CD4-positive, alpha-beta T cell treated with Interleukin-15 for 1 hour (primary cell): ENCODE data around the gene CTSL.
"Not testable (repeated sequence)": the region's sequence is repeated elsewhere in the genome, so short reads cannot be mapped to it uniquely, and the experiment has no call there.

Source experiments
- DNase-seq: peaks from one replicate; pipeline ENCODE4 v3.0.0-alpha.2; 2020

The CTSL gene

DNA sequence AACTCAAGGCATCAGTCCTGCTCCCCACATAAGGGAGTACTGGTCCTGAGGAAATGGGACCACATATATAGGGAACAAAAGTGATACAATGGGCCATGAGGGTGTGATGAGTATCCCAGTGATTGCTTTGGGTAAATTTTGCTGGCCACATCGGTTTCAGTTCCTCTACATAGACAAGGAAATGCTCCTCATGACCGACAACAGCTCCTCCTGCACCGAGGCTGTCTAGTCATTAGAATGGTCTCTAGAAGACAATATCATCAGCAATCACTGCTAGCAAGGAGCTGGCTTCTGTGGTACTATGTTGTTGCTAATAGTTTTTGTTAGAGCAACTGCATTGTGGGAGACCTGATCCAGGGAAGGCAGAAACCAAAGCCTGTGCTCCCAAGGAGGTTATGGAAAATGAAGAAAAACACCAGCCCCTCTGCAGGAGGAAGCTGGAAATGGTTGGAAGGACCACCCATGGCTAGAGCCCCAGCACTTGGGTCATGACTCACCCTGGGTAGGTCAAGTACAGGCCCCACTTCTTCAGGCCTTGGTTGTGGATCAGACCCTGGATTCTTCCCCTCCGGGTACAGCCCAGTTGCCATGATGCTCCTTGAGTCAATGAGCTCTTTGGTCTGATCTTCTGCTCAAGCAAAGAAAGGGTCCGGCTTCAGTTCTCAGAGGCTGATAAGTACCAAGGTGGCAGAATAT, 3.4 kb upstream of the CTSL start:
- DNase-seq: peak; percentile 56

DNA sequence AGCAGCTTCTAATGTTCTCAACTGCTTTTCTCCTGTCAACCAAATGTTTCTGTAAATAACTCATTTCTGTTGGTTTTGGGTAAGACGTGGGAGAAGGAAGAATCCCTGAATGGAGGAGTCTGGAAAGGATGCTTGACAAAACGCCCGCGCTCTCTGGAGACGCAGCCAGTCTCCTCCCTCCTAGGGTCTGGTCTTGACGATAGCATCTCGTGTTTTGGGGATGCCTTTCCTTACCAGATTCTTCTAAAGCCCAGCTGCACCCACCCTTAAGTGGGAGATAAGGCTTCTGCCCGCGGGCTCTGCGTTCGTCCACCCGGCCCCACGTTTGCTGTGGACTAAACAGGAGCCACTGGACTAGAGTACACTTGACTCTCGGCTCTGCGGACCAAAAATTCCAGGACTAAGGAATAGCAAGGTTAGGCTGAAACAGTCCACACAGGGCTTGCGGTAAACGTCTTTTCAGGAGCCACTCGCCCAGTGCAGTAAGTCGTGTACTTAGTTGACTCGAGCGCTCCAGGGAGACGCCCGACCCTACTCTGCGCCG, 491 bp upstream of the CTSL start:
- no peak for DNase-seq

DNA sequence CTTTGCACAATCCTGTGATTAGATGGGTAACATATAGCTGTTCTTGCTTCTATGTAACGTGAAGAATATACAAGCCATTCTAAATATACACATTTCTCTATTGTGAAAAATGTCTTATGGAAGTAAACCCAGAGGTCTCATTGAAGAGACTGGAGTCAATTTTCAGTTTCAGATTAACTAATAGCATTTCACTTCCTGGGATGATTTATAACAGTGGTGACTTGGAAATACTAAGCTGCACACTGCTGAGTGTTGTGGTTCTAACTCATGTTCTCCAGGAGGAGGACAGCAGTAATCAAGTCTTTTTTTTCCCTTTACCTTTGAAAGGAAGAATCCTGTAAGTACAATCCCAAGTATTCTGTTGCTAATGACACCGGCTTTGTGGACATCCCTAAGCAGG, 3.3 kb downstream of the CTSL start:
- DNase-seq: no peak

DNA sequence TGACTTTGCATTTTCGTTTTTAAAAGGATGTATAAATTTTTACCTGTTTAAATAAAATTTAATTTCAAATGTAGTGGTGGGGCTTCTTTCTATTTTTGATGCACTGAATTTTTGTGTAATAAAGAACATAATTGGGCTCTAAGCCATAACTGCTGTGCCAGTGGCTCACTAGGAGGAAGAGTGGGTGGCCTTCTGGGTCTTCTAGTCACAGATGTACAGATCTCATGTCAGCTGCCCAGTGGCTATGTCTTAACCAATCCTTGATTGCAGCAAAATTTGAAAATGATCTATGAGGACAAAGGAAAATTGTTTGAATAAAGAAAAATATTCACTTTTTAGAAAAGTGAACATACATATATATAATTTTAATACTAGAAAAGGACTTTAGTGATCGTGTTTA, 5.4 kb downstream of the CTSL start:
- DNase-seq: no peak

DNA sequence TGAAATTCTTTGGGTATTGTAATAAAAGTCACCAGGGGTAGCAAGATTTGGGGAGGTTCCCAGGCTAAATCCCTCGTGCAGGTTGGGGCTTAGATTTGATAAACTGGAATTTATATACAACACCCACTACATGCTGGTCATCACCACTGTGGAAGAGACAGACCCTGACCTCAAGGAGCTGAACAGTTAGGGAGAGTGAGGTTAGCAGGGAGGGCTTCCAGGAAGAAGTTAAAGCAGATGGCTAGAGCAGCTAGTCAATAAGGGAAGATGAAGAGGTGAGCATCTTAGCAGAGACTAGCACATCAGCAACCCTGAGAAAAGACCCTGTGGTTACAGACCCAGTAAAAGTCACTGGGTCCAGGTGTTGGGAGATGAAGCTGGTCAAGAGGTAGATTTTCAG, 6.4 kb downstream of the CTSL start:
- DNase-seq: no peak

DNA sequence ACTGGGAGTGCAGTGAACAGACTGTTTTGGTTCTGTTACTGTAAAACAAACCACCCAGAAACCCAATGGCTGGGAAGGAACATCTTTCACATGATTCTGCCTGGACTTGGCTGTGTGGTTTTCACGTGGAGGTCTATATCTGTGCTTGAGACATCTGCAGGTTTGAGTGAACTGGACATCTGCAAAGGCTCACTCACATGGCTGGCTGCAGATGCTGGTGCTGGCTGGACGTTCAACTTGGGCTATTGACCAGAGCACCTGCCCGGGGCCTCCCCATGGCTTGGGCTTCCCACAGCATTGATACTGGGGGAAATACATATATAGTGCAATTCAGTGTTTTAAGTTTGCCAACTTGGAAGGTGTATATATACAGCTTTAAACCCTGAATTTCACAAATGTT, 6.8 kb downstream of the CTSL start:
- no peak for DNase-seq

DNA sequence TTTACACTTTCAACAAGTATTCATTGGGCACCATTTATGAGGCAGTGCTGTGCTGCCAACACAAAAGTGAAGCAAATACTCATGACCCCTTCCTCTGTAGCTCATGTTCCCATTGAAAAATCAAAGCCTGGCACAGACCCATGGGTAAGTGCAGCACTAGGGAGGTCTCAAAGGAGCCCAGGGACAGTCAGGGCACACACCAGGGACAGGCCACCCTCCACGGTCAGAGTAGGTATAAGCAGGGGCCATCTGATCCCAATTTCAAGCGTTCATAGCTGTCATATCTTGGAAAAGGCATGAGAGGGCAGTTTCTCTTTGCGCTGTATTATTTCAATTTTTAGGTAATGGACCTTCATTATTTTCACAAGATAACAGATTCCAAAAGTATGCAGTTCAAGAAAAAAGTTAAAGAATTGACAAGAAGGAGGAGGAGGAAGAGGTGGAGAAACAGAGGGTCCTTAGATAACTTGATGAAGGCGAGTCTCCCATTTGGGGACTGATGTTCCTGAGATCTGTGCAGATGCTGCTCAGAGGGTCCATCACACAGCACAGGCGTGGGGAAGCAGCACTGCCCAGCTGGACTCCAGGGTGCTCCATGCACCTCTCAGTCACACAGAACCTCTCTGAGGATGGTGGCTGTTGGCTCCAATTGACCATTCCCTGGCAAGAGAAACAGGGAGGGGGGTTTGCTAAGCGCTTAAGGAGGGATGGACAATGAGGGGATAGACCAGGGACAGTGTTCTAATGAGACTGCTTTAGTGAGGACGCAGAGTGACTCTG, 7.5 kb downstream of the CTSL start:
- no peak for DNase-seq

DNA sequence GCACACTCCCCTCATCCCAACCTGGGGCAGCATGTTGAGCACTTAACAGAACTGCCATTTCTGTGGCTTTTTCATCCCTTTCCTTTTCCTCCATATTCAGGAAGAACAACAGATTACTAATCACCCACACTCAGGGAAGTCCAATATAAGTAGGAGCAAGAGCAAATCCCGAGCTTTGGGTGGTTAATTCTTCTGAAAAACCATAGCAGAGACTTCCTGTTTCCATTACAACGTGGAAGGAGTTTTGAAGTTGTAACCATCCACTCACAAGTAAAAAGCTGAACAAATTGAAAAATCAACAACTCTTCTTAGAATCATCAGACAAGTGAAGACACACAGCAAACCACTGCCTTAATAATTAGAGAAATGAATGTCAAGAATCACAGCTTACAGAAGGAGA, 8.2 kb downstream of the CTSL start:
- no peak for DNase-seq

DNA sequence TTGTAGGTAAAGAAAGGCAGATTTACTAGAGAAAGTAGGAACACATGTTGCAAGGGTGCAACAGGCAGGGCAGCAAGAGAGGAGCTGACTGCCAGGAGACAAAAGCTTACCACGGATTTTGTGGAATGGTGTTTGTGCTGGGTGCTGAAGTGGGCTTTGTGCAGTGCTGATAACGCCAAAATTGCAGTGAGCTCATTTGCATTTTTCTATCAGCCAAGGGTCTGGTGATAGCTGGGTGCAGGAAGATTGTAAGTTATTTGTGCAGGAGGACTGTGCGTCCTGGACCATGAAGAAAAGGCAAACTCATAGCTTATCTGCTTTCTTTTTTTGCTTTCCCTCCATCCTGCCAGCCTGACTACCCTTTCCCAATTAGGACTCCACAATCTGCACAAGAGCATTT, 13.6 kb downstream of the CTSL start:
- no peak for DNase-seq

DNA sequence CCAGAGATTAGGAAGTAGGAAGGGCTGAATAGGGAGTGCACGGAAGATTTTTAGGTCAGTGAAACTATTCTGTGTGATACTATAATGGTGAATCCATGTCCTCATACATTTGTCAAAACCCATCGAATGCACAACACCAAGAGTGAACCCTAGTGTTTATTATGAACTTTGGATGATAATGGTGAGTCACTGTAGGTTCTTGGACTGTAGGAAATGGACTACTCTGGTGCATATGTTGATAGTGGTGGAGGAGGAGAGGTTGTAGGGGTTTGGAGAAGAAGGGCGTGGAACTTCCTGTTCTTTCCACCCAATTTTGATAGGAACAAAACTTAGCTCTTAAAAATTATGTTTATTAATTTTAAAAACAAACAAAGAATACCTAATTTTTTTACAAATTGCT, 14.3 kb downstream of the CTSL start:
- DNase-seq: no peak

DNA sequence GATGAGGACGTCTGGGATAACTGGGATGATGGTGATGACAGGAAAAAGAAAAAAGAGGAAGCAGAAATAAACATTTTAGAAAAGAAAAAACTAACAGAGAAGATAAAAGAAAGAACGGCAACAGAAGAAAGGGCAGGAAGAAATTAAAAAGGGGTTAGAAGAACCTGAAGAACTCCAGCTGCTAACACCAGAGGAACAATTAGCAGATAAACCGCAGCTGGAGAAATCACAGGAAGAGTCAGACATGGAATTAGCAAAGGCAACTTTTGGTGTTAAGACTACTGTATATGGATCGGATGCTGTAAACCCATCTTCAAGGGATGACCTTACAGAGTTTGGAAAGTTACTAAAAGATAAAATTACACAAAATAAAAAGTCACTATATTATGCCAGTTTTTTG, 15.4 kb downstream of the CTSL start:
- no peak for DNase-seq

DNA sequence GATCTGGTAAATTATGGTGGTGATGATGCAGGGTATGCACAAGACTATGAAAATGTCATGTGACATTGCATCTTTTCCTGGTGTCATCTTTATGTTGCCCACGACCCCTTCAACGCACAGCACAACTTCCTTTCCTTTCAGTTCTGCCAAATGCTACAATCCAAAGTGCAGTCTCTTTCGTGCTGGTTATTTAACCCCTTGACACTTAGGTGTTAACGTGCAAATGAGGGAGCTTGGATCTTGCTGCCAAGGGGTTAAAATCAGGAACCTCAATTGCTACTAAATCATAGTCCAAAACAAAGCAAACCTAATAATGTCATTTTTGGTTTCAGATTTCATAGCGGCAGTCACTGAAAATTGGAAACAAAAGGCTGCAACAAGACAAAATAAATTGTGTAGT, 16.0 kb downstream of the CTSL start:
- DNase-seq: no peak

DNA sequence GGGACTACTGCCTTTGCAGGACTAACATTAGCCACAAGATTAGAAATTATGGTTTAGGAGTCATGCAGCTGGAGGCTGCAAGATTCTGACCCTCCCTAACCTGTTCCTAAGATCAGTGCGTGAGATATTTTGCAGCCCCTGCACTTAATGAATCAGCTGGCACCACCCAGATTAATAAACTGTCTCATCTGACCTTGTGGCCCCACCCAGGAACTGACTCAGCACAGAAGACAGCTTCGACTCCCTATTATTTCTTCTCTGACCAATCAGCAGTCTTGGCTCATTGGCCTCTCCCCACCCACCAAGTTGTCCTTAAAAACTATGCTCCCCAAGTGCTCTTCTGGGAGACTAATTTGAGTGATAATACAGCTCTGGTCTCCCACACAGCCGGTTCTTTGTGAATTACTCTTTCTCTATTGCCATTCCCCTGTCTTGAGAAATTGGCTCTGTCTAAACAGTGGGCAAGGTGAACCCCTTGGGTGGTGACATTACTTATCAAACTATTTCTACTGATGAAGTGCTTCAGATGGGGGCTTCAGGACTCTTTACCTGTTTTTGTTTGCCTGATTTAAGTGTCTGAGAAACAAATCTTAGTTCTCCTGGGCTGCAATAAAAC, 17.0 kb downstream of the CTSL start:
- DNase-seq: no peak

DNA sequence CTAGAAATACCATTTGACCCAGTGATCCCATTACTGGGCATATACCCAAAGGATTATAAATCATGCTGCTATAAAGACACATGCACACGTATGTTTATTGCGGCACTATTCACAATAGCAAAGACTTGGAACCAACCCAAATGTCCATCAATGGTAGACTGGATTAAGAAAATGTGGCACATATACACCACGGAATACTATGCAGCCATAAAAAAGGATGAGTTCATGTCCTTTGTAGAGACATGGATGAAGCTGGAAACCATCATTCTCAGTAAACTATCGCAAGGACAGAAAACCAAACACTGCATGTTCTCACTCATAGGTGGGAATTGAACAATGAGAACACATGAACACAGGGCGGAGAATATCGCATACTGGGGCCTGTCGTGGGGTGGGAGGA, 18.3 kb downstream of the CTSL start:
- DNase-seq: not testable (repeated sequence)

DNA sequence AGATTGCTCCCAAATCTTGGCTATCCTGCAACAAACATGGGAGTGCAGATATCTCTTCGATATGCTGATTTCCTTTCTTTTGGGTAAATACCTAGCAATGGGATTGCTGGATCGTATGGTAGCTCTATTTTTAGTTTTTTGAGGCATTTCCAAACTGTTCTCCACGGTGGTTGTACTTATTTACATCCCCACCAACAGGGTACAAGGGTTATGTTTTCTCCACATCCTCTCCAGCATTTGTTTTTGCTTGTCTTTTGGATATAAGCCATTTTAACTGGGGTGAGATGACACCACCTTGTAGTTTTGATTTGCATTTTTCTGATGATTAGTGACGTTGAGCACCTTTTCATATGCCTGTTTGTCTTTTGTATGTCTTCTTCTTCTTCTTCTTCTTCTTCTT, 20.3 kb downstream of the CTSL start:
- no peak for DNase-seq

DNA sequence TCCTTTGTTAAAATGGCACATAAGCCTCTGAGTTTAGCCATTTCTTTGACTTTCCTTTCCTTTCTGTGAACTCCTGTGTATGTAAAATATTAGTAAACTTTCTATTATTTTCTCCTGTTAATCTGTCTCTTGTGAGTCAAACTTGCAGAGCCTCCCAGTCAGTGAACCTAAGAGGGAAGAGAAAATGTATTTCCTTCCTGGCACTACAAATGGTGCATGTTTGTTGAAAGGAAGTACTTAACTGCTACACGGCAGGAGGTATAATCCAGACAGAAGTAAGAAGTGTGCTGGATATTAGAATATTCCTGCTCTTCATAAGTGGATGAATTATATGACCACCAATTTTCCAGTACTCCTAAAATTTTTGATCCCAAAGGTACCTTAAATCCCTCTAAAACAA, 23.0 kb downstream of the CTSL start:
- no peak for DNase-seq

DNA sequence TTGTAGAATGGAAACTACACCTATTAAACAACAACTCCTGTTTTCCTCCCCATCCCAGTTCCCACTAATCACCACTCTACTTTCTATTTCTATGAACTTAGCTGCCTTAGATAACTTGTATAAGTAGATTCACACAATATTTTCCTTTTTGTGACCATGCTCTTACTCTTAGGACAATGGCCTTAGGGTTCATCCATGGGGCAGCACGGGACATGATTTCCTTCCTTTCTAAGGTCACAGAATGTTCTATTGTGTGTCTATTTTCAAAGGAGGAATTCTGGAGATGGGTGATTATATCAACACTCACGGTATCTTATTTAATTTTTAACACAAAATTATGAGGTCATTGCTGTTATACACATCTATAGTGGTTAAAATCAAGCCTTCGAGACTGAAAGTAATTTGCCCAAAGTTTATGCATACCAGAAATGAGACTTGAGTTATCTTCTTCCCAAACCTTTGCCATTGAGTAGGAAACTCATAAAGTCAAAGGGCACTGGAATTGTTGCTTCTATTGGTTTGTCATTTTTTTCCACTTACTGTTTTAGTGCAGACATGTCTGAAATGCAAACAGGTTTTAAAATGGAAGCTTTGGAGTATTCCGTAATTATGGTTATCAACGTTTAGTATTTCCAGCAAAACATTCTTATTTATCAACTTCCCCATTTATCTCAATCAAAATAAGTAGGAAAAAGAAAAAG, 23.6 kb downstream of the CTSL start:
- no peak for DNase-seq

DNA sequence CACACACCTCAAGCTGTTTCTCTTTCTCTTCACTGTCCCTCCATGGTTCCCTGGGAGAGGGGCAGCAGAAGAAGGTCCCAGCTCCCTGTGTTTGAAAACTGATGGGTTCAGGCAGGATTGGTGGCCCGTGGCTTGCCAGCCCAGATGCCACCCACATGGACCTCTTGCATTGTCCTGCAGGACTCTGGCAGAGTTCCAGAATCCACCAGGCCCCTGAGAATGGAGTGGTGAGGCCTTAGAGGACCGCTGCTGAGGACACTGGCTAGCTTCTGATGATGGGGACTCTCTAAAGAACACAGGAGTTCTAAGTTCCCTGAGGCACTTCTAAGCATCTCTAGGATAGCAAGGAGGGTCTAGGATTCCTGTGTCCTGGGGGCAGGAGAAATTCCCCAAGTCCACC, 24.8 kb downstream of the CTSL start:
- no peak for DNase-seq

DNA sequence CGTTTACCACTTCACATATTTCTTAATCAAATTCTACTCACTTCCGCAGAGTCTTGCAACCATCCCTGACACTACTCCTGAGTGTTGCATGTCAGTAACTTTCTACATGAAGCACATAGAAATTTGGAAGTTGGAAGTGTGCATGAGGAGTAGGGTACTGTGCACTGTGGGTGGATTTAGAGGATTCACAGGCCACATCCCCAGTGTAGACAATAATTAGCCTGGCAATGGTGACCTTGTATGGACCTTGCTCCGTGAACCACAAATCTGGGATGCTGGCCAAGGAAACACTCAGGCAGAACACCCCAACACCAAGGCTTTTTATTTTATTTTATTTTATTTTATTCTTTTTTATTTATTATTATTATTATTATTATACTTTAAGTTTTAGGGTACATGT, 25.5 kb downstream of the CTSL start:
- no peak for DNase-seq

DNA sequence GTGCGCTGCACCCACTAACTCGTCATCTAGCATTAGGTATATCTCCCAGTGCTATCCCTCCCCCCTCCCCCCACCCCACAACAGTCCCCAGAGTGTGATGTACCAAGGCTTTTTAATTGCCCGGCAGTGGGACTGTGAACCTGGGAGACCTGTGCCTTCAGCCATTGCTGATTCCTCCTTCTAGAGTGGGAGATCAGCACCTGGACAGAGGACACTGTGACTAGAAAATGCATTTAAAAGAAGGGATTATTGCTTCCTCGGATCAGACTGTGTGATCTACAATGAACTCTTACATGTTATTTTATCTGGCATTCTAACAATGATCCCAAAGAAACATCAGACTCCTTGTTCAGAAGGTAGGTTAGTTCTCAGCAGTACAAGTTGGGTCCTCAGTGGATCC, 25.9 kb downstream of the CTSL start:
- no peak for DNase-seq

DNA sequence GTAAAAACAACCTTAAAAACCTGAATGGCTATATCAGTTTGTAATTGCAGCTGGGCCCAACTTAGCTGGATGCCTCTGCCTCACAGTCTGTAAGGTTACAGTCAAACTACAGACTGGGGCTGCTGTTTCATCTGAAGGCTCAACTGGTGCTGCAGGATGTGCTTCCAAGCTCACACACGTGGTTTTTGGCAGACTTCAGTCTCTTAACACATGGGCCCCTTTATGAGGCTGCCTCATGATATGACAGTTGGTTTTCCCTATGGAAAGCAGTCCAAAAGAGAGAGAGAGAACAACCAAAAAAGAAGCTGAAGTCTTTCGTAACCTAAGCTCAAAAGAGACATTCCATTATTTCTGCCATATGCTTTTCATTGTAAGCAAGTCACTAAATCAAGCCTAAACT, 27.4 kb downstream of the CTSL start:
- no peak for DNase-seq

DNA sequence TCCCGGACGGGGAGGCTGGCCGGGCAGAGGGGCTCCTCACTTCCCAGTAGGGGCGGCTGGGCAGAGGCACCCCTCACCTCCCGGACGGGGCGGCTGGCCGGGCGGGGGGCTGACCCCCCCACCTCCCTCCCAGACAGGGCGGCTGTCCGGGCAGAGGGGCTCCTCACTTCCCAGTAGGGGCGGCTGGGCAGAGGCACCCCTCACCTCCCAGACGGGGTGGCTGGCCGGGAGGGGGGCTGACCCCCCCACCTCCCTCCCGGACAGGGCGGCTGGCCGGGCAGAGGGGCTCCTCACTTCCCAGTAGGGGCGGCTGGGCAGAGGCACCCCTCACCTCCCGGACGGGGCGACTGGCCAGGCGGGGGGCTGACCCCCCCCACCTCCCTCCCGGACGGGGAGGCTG, 32.4 kb downstream of the CTSL start:
- not testable (repeated sequence) for DNase-seq

DNA sequence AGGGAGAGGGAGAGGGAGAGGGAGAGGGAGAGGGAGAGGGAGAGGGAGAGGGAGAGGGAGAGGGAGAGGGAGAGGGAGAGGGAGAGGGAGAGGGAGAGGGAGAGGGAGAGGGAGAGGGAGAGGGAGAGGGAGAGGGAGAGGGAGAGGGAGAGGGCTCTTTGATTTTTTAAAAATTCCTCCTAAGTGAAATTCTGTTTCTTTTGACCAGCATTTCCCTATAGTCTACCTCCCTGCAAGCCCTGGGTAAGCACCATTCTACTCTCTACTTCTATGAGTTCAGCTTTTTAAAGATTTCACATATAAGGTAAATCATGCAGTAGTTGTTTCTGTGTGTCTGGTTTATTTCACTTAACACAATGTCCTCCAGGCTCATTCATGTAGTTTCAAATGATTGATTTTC, 34.1 kb downstream of the CTSL start:
- not testable (repeated sequence) for DNase-seq

DNA sequence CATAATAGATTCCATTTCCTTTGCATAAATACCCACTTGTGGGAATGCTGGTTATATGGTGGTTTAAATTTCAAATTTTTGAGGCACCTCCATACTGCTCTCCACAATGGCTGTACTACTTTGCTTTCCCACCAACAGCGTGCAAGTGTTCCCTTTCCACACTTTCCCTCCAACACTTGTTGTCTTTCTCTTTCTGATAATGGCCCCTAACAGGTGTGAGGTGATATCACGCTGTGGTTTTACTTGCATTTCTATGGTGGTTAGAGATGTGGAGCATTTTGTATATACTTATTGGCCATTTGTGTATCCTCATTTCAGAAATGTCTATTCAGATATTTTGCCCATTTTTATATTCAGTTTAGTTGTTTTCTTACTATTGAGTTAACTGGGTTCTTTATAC, 34.6 kb downstream of the CTSL start:
- DNase-seq: no peak
